Retinal pigment epithelial cell (primary cell): ENCODE data around the gene STEAP2.

Experiments used
- DNase-seq: peaks from one replicate; pipeline ENCODE4 v3.0.0-alpha.2; 2010; ENCODE audit warnings: low read depth
- H3K4me3 ChIP-seq: 2 replicates; pipeline ENCODE4 v1.5.1; 2011; ENCODE audit warnings: mild to moderate bottlenecking, low read length, control low read depth, moderate library complexity
- CTCF ChIP-seq: conservative IDR thresholded peaks from 2 replicates; pipeline ENCODE4 v1.5.1; 2011; ENCODE audit warnings: low read depth, low read length, control low read depth, inconsistent platforms

Gene STEAP2

GRCh38 chr7:90231304-90231703, 19.8 kb downstream of the STEAP2 start:
- H3K4me3 ChIP-seq, result no peak overlapping the region
- DNase-seq, result no peak
- TF ChIP-seq CTCF, result no peak

GRCh38 chr7:90232430-90232829, 20.9 kb downstream of the STEAP2 start:
- TF ChIP-seq CTCF, result no peak
- no peak for DNase-seq

DNA sequence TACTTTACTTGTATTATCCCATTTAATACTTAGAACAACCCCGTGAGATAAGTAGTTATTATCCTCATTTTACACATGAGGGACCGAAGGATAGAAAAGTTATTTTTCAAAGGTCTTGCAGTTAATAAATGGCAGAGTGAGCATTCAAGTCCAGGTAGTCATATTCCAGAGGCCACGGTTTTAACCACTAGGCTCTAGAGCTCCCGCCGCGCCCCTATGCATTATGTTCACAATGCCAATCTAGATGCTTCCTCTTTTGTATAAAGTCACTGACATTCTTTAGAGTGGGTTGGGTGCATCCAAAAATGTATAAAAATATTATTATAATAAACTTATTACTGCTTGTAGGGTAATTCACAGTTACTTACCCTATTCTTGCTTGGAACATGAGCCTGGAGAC, 22.0 kb downstream of the STEAP2 start:
- H3K4me3 ChIP-seq, result no peak overlapping the region
- DNase-seq, result no peak
- TF ChIP-seq CTCF, result no peak

More at GRCh38 chr7:90232430-90232829, 20.9 kb downstream of the STEAP2 start:
- no peak overlapping the region for H3K4me3 ChIP-seq

- TF ChIP-seq CTCF, result no peak
- DNase-seq, result no peak
- H3K4me3 ChIP-seq, result no peak overlapping the region
Measured at GRCh38 chr7:90236721-90237289, 25.3 kb downstream of the STEAP2 start.

DNA sequence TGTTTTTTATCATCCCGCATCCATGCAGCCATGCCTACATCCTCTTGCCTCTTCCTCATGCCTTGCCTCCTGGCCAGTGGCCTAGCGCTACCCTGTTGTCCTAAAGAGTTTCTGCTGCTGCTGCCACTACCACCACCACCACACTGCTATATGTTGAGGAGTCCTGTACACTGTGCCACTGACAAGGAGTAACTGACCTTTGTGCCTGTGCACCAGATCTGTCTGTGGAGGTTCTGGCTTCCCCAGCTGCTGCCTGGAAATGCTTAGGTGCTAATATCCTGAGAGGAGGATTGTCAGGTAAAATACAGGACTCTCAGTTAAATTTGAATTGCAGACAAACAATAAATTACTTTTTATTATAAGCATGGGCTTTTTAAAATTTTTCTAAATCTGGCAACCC, 26.5 kb downstream of the STEAP2 start:
- H3K4me3 ChIP-seq, result no peak overlapping the region
- no peak for TF ChIP-seq CTCF
- no peak for DNase-seq

GRCh38 chr7:90238583-90238982, 27.0 kb downstream of the STEAP2 start:
- no peak for DNase-seq
- H3K4me3 ChIP-seq, result no peak overlapping the region
- no peak for TF ChIP-seq CTCF

GRCh38 chr7:90239050-90239449, 27.5 kb downstream of the STEAP2 start:
- H3K4me3 ChIP-seq, result no peak overlapping the region
- DNase-seq, result no peak
- no peak for TF ChIP-seq CTCF
